Esophagus (tissue), 2 donors: Measurements from ENCODE around the gene MCCC2. TPM values are rescaled to one million over a fixed set of nuclear protein-coding genes. Genes with fewer than 3 reads are reported as not detected.
"Not testable (repeated sequence)": the region's sequence is repeated elsewhere in the genome, so short reads cannot be mapped to it uniquely, and the experiment has no call there.

Source experiments
- H3K27ac ChIP-seq, 2 donors: one replicate each; pipeline ENCODE4 v1.5.1; 2013; ENCODE audit warnings: low read depth in 2 of 2, mild to moderate bottlenecking in 2 of 2, inconsistent platforms in 1 of 2, low read length in 1 of 2, moderate library complexity in 1 of 2
- H3K27me3 ChIP-seq, 2 donors: one replicate each; pipeline ENCODE4 v1.6.1; 2013; ENCODE audit warnings: low read length in 2 of 2, control low read depth in 1 of 2, mild to moderate bottlenecking in 1 of 2; ENCODE audit not compliant: insufficient read depth in 2 of 2, control insufficient read depth in 1 of 2
- H3K36me3 ChIP-seq, 2 donors: one replicate each; pipeline ENCODE4 v1.6.1; 2013; ENCODE audit warnings: low read length in 1 of 2; ENCODE audit not compliant: control insufficient read depth in 2 of 2, insufficient read depth in 2 of 2
- H3K4me1 ChIP-seq, 2 donors: one replicate each; pipeline ENCODE4 v1.6.1; 2013; ENCODE audit warnings: low read length in 1 of 2; ENCODE audit not compliant: control insufficient read depth in 2 of 2, insufficient read depth in 2 of 2
- H3K4me3 ChIP-seq, 2 donors: one replicate each; pipeline ENCODE4 v1.5.1; 2013; ENCODE audit warnings: low read length in 2 of 2, mild to moderate bottlenecking in 2 of 2, low read depth in 1 of 2, moderate library complexity in 1 of 2
- H3K9me3 ChIP-seq, 2 donors: one replicate each; pipeline ENCODE4 v1.6.1; 2013; ENCODE audit warnings: mild to moderate bottlenecking in 2 of 2, low read depth in 1 of 2, low read length in 1 of 2, moderate library complexity in 1 of 2; ENCODE audit not compliant: control insufficient read depth in 2 of 2, insufficient read depth in 1 of 2
- WGBS, 2 donors: extraction: QIAGEN DNeasy Blood & Tissue Kit; methylation state at CpG; one replicate each; pipeline ENCODE4 v1.1.7; 2013; 5-methylcytosine and 5-hydroxymethylcytosine counted together
- polyA plus RNA-seq, 2 donors: library from polyadenylated mRNA; stranded (reverse); fragments of 200-250 nt; gene quantifications; one replicate each; pipeline ENCODE4 v1.2.3, GENCODE V29; 2013
- donor health status: healthy with polysubstance abuse.
- donor health status: Bipolar disorder and iron deficiency.

Gene MCCC2
- polyA plus RNA-seq, 2 donors = 14.2 to 22.5 TPM

GRCh38 chr5:71651579-71651978 is 64.4 kb downstream of the MCCC2 start:
- no peaks in the 10 kb centered on the region for H3K27me3 ChIP-seq
- no peak overlapping the region for H3K27ac ChIP-seq
- H3K4me3 ChIP-seq = no peak overlapping the region
- WGBS, 2 donors = 83% methylated on average over 3 of the region's 3 CpGs
- H3K36me3 ChIP-seq = peaks cover 6 to 13% of the 10 kb centered on the region in 2 donors
- H3K9me3 ChIP-seq = no peaks in the 10 kb centered on the region
- H3K4me1 ChIP-seq = no peaks in the 10 kb centered on the region

DNA sequence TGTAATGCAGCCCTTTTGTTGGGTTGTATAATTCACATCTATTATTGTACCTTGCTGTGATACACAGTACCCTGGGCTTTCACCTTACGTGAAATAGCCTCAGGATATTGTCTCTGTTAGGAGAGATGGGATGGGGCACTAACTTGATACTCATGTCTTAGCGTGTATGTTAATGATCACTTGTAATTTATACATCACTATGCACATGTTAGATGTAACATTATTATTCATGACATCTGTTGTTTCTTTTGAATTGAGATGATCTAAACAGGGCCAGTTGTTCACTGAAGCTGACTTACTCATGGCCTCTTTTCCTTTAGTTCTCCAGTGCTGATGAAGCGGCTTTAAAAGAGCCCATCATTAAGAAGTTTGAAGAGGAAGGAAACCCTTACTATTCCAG is 65.2 kb downstream of the MCCC2 start:
- H3K27ac ChIP-seq = no peak overlapping the region
- H3K27me3 ChIP-seq = no peaks in the 10 kb centered on the region
- H3K4me1 ChIP-seq = no peaks in the 10 kb centered on the region
- WGBS, 2 donors = 57 to 77% methylated on average over 3 of the region's 3 CpGs
- H3K4me3 ChIP-seq = no peak overlapping the region
- no peaks in the 10 kb centered on the region for H3K9me3 ChIP-seq
- peaks cover 6 to 16% of the 10 kb centered on the region in 2 donors for H3K36me3 ChIP-seq

GRCh38 chr5:71652803-71653543 is 65.8 kb downstream of the MCCC2 start:
- H3K9me3 ChIP-seq = no peaks in the 10 kb centered on the region
- peaks cover 11 to 15% of the 10 kb centered on the region in 2 donors for H3K36me3 ChIP-seq
- 37 to 38% methylated on average over 9 of the region's 9 CpGs for WGBS, 2 donors
- no peak overlapping the region for H3K27ac ChIP-seq
- H3K27me3 ChIP-seq = no peaks in the 10 kb centered on the region
- no peak overlapping the region for H3K4me3 ChIP-seq
- no peaks in the 10 kb centered on the region for H3K4me1 ChIP-seq

- no peak overlapping the region for H3K27ac ChIP-seq
- WGBS, 2 donors = 81 to 86% methylated on average over 3 of the region's 3 CpGs
- no peaks in the 10 kb centered on the region for H3K9me3 ChIP-seq
- no peaks in the 10 kb centered on the region for H3K4me1 ChIP-seq
- H3K36me3 ChIP-seq = peaks cover 4 to 7% of the 10 kb centered on the region in 2 donors
- no peaks in the 10 kb centered on the region for H3K27me3 ChIP-seq
- no peak overlapping the region for H3K4me3 ChIP-seq
Measured at GRCh38 chr5:71658916-71659662, 71.9 kb downstream of the MCCC2 start.

GRCh38 chr5:71662381-71662780 is 75.2 kb downstream of the MCCC2 start:
- H3K4me3 ChIP-seq = no peak overlapping the region
- WGBS, 2 donors = 88% methylated on average over 11 of the region's 11 CpGs

DNA sequence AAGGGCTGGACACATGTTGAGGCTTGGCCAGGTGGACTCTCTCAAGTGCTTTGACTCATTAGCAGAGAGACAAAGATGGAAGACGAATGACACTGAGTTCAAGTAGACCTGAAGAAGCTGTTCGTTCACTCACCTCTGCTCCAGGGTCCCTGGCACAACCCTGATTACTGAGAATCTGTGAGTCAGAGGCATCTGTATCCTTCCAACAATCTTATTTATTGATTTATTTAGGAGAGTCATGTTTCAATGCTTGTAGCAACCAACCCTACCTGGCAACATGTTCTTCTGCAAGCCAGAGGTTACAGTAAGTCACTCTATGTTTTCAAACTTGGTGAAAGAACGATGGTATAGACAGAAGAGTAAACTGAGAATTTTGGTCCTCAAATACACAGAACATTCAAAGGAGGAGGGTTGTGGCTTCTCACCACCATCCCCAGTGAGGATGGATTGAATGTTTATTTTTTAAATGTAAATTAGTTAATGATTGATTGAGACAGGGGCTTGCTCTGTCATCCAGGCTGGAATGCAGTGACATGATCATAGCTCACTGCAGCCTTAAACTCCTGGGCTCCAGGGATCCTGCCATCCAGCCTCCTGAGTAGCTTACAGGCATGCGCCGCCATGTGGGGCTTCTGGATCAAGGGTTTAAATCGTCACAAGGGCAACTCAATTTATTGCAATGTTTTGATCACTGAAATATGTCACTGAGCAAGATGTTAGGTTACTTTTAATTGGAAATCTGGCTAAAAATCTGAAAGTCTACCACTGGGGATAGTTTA is 76.2 kb downstream of the MCCC2 start:
- WGBS, 2 donors = 68 to 80% methylated on average over 6 of the region's 6 CpGs
- no peaks in the 10 kb centered on the region for H3K4me1 ChIP-seq

More at GRCh38 chr5:71662381-71662780, 75.2 kb downstream of the MCCC2 start:
- Histone ChIP-seq H3K36me3 (peaks cover 4% of the 10 kb centered on the region in 2 donors), H3K27ac (no peak overlapping the region), H3K9me3 (no peaks in the 10 kb centered on the region), H3K4me1 (no peaks in the 10 kb centered on the region), H3K27me3 (no peaks in the 10 kb centered on the region)

DNA sequence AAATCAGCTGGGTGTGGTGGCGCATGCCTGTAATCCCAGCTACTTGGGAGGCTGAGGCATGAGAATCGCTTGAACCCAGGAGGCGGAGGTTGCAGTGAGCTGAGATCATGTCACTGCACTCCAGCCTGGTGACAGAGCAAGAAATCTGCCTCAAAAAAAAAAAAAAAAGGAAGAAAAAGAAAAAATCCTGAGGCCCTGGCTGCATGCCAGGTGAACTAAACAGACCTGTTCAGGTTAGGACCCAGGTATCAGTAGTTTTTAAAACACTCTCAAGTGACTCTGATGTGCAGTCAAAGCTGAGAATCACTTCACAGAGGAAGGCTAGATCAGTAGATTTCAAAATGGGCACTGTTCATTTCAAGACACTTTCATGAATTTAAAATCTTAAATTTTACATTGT is 77.5 kb downstream of the MCCC2 start:
- not testable (repeated sequence) for H3K9me3 ChIP-seq, H3K4me1 ChIP-seq, H3K4me3 ChIP-seq, H3K27ac ChIP-seq, H3K36me3 ChIP-seq, H3K27me3 ChIP-seq
- WGBS, 2 donors = 75 to 88% methylated on average over 3 of the region's 3 CpGs

More for the DNA sequence above, 76.2 kb downstream of the MCCC2 start:
- H3K9me3 ChIP-seq = no peaks in the 10 kb centered on the region
- H3K27ac ChIP-seq = no peak overlapping the region
- H3K4me3 ChIP-seq = no peak overlapping the region
- H3K27me3 ChIP-seq = no peaks in the 10 kb centered on the region
- H3K36me3 ChIP-seq = peaks cover 0 to 2% of the 10 kb centered on the region in 2 donors

GRCh38 chr5:71666321-71666720 is 79.2 kb downstream of the MCCC2 start:
- H3K9me3 ChIP-seq = no peaks in the 10 kb centered on the region
- H3K27me3 ChIP-seq = no peaks in the 10 kb centered on the region
- no peaks in the 10 kb centered on the region for H3K4me1 ChIP-seq
- H3K27ac ChIP-seq = no peak overlapping the region
- 51 to 57% methylated on average over 2 of the region's 2 CpGs for WGBS, 2 donors
- H3K36me3 ChIP-seq = no peaks in the 10 kb centered on the region
- H3K4me3 ChIP-seq = no peak overlapping the region

DNA sequence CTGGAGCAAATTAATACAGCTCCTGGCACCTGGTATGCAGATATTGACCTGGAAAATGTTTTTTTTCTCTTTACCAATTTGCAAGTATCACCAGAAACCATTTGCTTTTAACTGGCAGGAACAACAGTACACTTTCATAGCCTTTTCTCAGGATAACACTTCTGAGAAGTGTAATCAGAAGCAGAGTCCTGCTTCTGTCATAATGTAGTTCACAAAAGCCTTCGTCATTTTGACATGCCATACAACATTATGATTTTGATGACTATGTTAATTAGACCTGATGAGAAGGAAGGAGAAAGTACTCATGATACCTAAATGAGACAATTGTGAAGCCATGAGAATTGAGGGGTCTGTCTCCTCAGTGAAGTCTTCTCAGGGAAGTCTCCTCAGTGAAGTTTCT is 90.8 kb downstream of the MCCC2 start:
- Histone ChIP-seq H3K4me3 (no peak overlapping the region), H3K36me3 (no peaks in the 10 kb centered on the region), H3K9me3 (no peaks in the 10 kb centered on the region), H3K27ac (no peak overlapping the region), H3K4me1 (no peaks in the 10 kb centered on the region), H3K27me3 (no peaks in the 10 kb centered on the region)
- WGBS, 2 donors = 83 to 91% methylated on average over 1 of the region's 1 CpG
